Body of pancreas (tissue), 4 donors: ENCODE data around the gene IZUMO4. TPM values are rescaled to one million over a fixed set of nuclear protein-coding genes. Genes with fewer than 3 reads are reported as not detected.

ENCODE experiments used
- ATAC-seq: fragments of 150-250 bp; one replicate; pipeline ENCODE4 v1.9.1; 2016
- DNase-seq, 4 donors: peaks; one replicate each; pipeline ENCODE4 v3.0.0-alpha.2; 2019
- H3K27ac ChIP-seq, 4 donors: fragments of 200-600 bp; sonication (generic); 1 replicate in 3 of 4; 2 replicates in 1 of 4; pipeline versions ENCODE4 v1.5.1 to v1.6.1; 2016 to 2019; ENCODE audit warnings: mild to moderate bottlenecking in 1 of 4, mixed read lengths in 1 of 4, moderate library complexity in 1 of 4
- H3K27me3 ChIP-seq, 2 donors: fragments of 200-600 bp; sonication (generic); one replicate each; pipeline ENCODE4 v1.6.0; 2016; ENCODE audit warnings: mild to moderate bottlenecking in 1 of 2
- H3K36me3 ChIP-seq, 2 donors: fragments of 200-600 bp; sonication (generic); replicated peaks in 1 of 2; 2 replicates each; pipeline ENCODE4 v1.5.1; 2016; ENCODE audit warnings: low read depth in 2 of 2; ENCODE audit not compliant: insufficient read depth in 1 of 2
- H3K4me1 ChIP-seq: fragments of 200-600 bp; sonication (generic); one replicate; pipeline ENCODE4 v1.6.0; 2016
- H3K4me3 ChIP-seq, 2 donors: fragments of 200-600 bp; sonication (generic); 1 replicate in 1 of 2; 2 replicates in 1 of 2; pipeline ENCODE4 v1.5.1; 2016 to 2019
- H3K9me3 ChIP-seq, 3 donors: fragments of 200-600 bp; sonication (generic); 1 replicate in 2 of 3; 2 replicates in 1 of 3; pipeline ENCODE4 v1.5.1; 2016
- POLR2A ChIP-seq, 3 donors: fragments of 450-650 bp; IDR thresholded peaks; one replicate each; pipeline ENCODE4 v1.6.1; 2016; ENCODE audit warnings: antibody characterized with exemption in 3 of 3, mild to moderate bottlenecking in 2 of 3
- WGBS, 2 donors: methylation state at CpG; one replicate each; pipeline ENCODE4 v1.1.5; 2017; 5-methylcytosine and 5-hydroxymethylcytosine counted together
- intact Hi-C: fragments of 100-400 bp; cut with DNase I; formaldehyde crosslinking; loops from one replicate; pipeline ENCODE4 v1.15.1; 2023
- total RNA-seq, 2 donors: library from RNA; depleted of rRNA; stranded (reverse); fragments of >200 nt; gene quantifications; one replicate each; pipeline ENCODE4 v1.1.0, GENCODE V29; 2016
- TF ChIP-seq, protein P1 (sequence below), 7 experiments: fragments of 450-650 bp in 4 of 7; fragments of 200-600 bp in 3 of 7; sonication (generic) in 3 of 7; IDR thresholded peaks; one replicate each; pipeline ENCODE4 v1.5.1; 2016 to 2019; ENCODE audit warnings: antibody characterized with exemption in 7 of 7

IZUMO4 gene
- total RNA-seq, 2 donors from 2014 or later: 3.4 to 4.0 TPM

DNA sequence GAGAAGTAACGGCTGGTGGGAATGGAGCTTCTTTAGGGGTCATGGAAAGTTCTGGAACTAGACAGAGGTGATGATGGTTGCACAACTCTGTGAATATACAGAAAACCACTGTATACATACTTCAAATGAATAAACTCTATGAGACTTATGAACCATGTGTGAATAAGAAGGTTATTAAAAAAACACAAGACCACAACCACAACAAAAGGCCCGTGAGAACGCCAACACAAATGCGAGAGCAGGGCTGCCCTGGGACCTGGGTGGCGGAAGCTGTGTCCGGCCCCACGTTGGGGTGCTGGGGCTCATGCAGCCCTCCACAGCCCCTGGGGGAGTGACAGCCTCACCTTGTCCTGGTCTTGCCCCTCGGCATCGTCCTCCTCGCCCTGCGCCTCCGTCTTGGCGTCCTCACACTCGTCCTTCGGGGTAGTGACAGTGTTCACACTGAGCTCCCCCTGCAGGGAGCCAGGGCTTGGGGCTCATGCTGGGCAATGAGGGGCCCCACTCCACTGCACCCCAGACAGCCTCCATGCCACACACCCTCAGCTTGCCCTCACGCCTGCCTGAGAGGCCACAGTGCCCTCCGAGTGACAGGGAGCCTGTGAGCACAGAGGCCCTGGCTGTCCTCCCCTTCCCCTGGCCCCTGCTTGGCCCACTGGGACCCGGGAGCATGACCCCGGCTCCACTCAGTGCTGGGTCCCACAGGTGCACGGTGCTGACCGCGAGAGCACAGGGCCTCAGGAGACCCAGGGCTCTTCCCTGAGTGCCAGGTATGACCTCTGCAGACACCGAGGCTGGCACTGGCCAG, 16.0 kb downstream of the IZUMO4 start:
- H3K27ac ChIP-seq: no peak overlapping the region
- peaks cover 7% of the 10 kb centered on the region for H3K4me1 ChIP-seq
- DNase-seq (no peak), ATAC-seq (no peak)
- H3K27me3 ChIP-seq: no peaks in the 10 kb centered on the region
- intact Hi-C loops: loop anchor here (5.0 kb wide), 1 partner anchor 35 kb away; no protein-coding TSS in a partner anchor
- H3K36me3 ChIP-seq: peaks cover 58 to 84% of the 10 kb centered on the region in 2 donors
- H3K4me3 ChIP-seq: no peak overlapping the region
- WGBS, 2 donors: 89 to 90% methylated on average over 15 to 22 of the region's 23 CpGs
- no peaks in the 10 kb centered on the region for H3K9me3 ChIP-seq
- TF ChIP-seq, protein P1, sequence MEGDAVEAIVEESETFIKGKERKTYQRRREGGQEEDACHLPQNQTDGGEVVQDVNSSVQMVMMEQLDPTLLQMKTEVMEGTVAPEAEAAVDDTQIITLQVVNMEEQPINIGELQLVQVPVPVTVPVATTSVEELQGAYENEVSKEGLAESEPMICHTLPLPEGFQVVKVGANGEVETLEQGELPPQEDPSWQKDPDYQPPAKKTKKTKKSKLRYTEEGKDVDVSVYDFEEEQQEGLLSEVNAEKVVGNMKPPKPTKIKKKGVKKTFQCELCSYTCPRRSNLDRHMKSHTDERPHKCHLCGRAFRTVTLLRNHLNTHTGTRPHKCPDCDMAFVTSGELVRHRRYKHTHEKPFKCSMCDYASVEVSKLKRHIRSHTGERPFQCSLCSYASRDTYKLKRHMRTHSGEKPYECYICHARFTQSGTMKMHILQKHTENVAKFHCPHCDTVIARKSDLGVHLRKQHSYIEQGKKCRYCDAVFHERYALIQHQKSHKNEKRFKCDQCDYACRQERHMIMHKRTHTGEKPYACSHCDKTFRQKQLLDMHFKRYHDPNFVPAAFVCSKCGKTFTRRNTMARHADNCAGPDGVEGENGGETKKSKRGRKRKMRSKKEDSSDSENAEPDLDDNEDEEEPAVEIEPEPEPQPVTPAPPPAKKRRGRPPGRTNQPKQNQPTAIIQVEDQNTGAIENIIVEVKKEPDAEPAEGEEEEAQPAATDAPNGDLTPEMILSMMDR (IDR thresholded peaks at IDR 0.05): no peak
- no peak for TF ChIP-seq POLR2A (IDR thresholded peaks at IDR 0.05)

DNA sequence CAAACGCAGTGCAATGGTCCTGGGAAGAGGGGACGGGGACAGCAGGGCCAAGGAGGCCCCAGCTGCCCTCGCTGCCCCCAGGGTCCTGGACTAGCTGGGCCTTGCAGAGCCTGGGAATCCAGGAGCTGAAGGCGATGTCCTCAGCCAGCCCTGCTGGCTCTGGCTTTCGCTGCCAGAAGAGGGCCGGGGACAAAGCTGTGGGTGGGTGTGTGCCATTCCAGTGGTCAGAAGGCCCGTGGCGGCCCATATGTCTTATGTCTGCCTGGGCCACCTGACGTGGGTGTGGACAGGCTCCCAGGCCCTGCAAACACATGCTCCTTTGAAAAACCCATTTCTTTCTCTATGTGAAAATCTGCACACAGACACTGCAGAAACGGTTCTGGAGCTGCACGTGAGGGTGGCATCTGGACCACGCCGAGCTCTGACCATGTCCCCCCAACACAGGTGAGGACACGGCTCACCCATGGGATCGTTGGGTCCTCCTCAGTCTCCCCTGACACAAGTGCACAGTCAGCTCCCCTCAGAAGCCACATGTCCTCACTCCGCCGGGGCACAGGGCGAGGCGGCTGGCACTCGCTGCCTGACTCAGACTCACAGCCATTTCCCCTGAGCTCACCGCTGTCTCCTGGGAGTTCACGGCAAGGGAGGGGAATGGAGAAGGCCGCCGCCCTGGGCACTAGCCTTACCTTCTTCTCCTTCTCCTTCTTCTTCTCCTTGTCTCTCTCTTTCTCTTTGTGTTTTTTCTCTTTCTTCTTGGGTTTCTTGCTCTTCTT, 16.9 kb downstream of the IZUMO4 start:
- WGBS, 2 donors: 91 to 96% methylated on average over 19 to 21 of the region's 24 CpGs
- H3K36me3 ChIP-seq: peaks cover 51 to 82% of the 10 kb centered on the region in 2 donors
- H3K9me3 ChIP-seq: no peaks in the 10 kb centered on the region
- ATAC-seq (no peak), DNase-seq (no peak)
- intact Hi-C loops: loop anchor here (5.0 kb wide), 1 partner anchor 34 kb away; no protein-coding TSS in a partner anchor
- H3K4me1 ChIP-seq: peaks cover 13% of the 10 kb centered on the region
- no peaks in the 10 kb centered on the region for H3K27me3 ChIP-seq
- TF ChIP-seq, protein P1 (IDR thresholded peaks at IDR 0.05): no peak
- TF ChIP-seq POLR2A (IDR thresholded peaks at IDR 0.05): no peak
- no peak overlapping the region for H3K27ac ChIP-seq
- H3K4me3 ChIP-seq: no peak overlapping the region

DNA sequence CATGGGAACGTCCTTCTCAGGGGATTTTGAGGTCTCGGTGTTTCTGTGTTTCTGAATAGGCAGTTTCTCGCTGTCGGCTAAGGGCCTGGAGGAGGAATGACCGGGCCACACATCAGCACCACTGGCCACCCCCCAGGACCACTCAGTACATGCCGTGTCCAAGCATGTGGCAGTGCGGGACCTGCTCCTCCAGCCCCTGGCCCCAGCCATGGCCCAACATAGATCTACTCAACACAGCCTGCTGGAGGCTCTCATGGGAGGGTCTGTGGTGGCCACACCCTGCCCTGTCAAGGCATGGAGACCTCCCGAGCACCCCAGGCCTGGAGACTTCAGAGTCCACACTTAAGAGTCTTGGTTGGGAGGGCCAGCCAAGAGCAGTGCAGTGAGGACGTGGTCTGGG, 17.5 kb downstream of the IZUMO4 start:
- intact Hi-C loops: loop anchor here (5.0 kb wide), 1 partner anchor 33 kb away; no protein-coding TSS in a partner anchor

DNA sequence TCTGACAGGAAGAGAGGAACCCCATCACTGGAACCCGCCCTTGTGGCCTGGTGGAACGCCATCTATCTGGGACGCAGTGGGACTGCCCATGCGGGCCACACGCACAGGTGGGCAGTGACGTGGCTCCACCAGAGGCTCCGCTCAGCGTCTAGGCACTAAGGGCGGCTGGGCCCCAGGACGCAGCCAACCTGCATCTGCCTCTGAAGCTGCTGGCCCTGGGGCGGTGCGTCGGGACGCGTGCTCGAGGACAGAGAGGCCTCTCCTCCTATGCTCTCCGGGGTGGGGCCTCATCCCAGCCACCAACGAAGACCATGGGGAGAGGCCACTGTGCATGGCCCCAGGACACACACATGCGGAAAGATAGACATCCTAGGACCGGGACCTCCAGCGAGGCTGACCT, 18.1 kb downstream of the IZUMO4 start:
- TF ChIP-seq, protein P1 (IDR thresholded peaks at IDR 0.05): no peak
- TF ChIP-seq POLR2A (IDR thresholded peaks at IDR 0.05): no peak
- H3K4me1 ChIP-seq: peaks cover 13% of the 10 kb centered on the region
- no peak overlapping the region for H3K27ac ChIP-seq
- no peak for DNase-seq
- no peaks in the 10 kb centered on the region for H3K9me3 ChIP-seq
- 95 to 100% methylated on average over 1 to 21 of the region's 21 CpGs for WGBS, 2 donors
- no peak for ATAC-seq
- H3K4me3 ChIP-seq: no peak overlapping the region
- H3K36me3 ChIP-seq: peaks cover 40 to 73% of the 10 kb centered on the region in 2 donors
- intact Hi-C loops: loop anchor here (5.0 kb wide), 1 partner anchor 32 kb away; no protein-coding TSS in a partner anchor
- H3K27me3 ChIP-seq: no peaks in the 10 kb centered on the region

More for the DNA sequence above, 17.5 kb downstream of the IZUMO4 start:
- no peak for DNase-seq
- no peak overlapping the region for H3K4me3 ChIP-seq
- ATAC-seq: no peak
- H3K4me1 ChIP-seq: peaks cover 13% of the 10 kb centered on the region
- H3K36me3 ChIP-seq: peaks cover 46 to 78% of the 10 kb centered on the region in 2 donors
- no peaks in the 10 kb centered on the region for H3K27me3 ChIP-seq
- WGBS, 2 donors: 94 to 99% methylated on average over 6 to 7 of the region's 9 CpGs
- H3K27ac ChIP-seq: no peak overlapping the region
- H3K9me3 ChIP-seq: no peaks in the 10 kb centered on the region
- TF ChIP-seq, protein P1 (IDR thresholded peaks at IDR 0.05): no peak
- TF ChIP-seq POLR2A (IDR thresholded peaks at IDR 0.05): no peak
